Fibroblast of villous mesenchyme (primary cell): ENCODE measurements around the gene MT1F. TPM values are rescaled to one million over a fixed set of nuclear protein-coding genes. Genes with fewer than 3 reads are reported as not detected.

Experiments used
- DNase-seq: peaks from one replicate; pipeline ENCODE4 v3.0.0-alpha.2; 2010; ENCODE audit warnings: low read depth
- H3K4me3 ChIP-seq: 2 replicates; pipeline ENCODE4 v1.5.1; 2011; ENCODE audit warnings: low read depth, mild to moderate bottlenecking, low read length
- total RNA-seq: library from RNA; depleted of rRNA; stranded (reverse); fragments of >200 nt; gene quantifications from 2 replicates; pipeline ENCODE4 v1.2.3, GENCODE V29; 2012
- TF ChIP-seq, protein P1 (sequence below): IDR thresholded peaks from 2 replicates; pipeline ENCODE4 v1.5.1; 2012; ENCODE audit warnings: low read depth, mild to moderate bottlenecking, low read length; ENCODE audit not compliant: insufficient read depth

Gene MT1F
- total RNA-seq, 1 donor = not detected

DNA sequence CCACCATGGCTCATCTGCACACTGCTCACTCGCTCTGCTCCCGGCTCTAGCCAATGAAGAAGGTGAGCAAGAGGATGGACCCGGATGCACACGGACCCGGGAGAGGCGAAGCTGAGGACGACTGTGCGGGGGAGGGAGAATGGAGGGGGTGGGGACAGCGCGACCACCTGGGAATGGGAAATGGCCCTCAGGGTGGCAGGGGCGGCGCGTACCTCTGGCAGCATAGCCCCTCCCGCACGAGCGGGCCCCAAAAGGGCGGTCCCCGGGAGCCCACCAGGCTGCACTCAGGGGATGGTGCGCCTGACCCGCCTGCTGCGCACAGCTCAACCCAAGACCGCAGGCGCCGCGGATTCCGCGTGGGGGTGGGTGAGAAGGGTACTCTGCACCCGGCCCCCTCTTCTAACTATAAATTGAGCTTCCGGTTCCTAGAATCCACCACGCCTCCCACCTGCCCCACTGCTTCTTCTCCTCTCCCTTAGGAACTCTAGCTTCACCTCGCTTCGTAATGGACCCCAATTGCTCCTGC lies 18.0 kb downstream of the MT1F start:
- H3K4me3 ChIP-seq = peak overlapping the region; percentile 23
- no peak for DNase-seq
- TF ChIP-seq, protein P1, sequence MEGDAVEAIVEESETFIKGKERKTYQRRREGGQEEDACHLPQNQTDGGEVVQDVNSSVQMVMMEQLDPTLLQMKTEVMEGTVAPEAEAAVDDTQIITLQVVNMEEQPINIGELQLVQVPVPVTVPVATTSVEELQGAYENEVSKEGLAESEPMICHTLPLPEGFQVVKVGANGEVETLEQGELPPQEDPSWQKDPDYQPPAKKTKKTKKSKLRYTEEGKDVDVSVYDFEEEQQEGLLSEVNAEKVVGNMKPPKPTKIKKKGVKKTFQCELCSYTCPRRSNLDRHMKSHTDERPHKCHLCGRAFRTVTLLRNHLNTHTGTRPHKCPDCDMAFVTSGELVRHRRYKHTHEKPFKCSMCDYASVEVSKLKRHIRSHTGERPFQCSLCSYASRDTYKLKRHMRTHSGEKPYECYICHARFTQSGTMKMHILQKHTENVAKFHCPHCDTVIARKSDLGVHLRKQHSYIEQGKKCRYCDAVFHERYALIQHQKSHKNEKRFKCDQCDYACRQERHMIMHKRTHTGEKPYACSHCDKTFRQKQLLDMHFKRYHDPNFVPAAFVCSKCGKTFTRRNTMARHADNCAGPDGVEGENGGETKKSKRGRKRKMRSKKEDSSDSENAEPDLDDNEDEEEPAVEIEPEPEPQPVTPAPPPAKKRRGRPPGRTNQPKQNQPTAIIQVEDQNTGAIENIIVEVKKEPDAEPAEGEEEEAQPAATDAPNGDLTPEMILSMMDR = no peak

DNA sequence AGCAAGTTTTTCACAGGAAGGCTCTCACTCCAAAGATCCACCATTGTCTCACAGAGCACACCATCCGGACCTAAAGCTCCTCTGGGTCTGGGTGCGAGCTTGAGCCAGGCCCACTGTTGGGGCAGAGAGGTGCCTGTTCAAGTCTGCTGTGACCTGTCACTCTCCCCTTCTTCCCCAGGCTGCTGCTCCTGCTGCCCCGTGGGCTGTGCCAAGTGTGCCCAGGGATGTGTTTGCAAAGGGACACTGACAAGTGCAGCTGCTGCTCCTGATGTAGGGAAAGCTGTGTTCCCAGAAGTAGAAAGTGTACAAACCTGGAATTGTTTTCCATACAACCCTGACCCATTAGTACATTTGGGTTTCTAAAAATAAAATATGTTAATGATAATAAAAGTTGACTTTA lies 19.7 kb downstream of the MT1F start:
- DNase-seq = no peak
- TF ChIP-seq, protein P1 = no peak
- H3K4me3 ChIP-seq = no peak overlapping the region

DNA sequence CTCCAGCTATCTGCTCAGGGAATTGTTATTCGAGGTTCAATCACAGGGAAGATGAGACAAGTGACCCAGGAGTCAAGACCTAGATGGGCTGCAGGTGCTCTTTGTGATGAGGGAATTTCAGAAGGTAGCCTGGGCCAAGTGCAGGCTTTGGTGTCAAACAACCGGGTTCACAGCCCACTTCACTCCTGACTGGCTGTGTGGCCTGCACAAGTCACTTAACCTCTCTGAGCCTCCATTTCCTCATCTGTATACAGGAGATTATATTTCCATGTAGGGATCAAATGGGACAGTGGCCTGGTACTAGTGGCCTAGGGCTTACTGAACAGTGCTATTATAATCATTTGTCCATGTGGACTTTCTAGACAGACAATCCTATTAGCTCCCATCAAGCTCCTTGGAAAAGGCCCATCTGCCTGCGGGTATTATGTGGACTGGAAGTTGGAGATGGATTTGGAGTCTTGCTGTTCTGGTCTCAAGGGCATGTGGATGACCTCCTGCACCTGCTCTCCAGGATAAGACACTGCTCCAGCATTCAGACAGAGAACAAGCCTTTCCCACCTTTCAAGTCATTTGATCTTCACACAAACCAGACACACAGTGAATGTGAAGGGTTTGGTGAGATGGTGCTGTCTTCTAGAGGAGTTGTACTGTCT lies 21.4 kb downstream of the MT1F start:
- no peak for DNase-seq
- H3K4me3 ChIP-seq = no peak overlapping the region
- TF ChIP-seq, protein P1 = no peak

DNA sequence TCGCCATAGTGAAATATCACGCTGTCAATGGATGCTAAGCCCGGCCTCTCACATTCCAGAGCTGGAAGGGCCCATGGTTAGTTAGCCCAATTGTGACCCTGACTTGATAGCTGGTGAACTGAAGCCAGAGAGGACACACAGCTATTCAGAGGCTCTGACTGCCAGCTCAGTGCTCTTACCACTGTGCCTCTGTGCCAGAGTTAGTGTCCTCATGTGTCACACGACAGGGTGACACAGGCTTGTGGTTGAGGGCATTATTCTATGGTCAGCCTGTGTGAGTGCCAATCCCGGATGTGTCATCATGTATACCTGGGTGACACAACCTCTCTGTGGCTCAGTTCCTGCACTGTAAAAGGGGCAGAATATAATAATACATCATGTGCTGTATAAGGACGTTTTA lies 22.1 kb downstream of the MT1F start:
- TF ChIP-seq, protein P1 = no peak
- no peak for DNase-seq
- no peak overlapping the region for H3K4me3 ChIP-seq

DNA sequence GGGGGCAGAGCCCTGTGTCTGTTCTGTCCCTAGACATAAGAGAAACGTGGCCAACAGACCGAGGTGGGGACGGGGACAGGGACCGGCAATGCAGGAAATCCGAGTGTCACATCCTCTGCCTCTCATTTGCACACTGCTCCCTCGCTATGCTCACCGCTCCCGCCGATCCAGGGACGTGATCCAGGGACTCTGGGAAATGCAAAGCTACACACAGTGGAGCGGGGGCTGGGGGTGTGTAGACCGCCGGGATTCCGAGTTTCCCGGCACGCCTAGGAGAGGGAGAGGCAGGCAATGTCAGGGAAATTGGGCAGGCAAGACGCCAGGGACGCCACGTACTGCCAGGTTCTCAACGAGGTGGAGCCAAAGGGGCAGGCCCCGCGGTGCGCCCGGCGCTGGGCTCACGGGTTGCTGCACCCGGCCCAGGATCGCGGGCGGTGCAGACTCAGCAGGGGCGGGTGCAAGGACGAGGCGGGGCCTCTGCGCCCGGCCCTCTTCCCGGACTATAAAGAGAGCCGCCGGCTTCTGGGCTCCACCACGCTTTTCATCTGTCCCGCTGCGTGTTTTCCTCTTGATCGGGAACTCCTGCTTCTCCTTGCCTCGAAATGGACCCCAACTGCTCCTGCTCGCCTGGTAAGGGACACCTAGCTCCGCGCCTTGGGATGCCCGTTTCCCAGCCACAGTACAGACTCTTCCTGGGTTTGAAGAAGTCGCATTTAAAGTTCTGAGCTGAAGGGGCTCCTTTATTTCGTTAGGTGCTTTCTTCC lies 24.4 kb downstream of the MT1F start, which contains the start of gene MT1X:
MT1X (plus strand) TSS at position 532 of the 764 bp plus-strand sequence; CDS start at position 603, 71 bp downstream.
- peak within 1 kb of the TSS; percentile 62 for H3K4me3 ChIP-seq
- peak; percentile 79 for DNase-seq
- TF ChIP-seq, protein P1 = no peak

DNA sequence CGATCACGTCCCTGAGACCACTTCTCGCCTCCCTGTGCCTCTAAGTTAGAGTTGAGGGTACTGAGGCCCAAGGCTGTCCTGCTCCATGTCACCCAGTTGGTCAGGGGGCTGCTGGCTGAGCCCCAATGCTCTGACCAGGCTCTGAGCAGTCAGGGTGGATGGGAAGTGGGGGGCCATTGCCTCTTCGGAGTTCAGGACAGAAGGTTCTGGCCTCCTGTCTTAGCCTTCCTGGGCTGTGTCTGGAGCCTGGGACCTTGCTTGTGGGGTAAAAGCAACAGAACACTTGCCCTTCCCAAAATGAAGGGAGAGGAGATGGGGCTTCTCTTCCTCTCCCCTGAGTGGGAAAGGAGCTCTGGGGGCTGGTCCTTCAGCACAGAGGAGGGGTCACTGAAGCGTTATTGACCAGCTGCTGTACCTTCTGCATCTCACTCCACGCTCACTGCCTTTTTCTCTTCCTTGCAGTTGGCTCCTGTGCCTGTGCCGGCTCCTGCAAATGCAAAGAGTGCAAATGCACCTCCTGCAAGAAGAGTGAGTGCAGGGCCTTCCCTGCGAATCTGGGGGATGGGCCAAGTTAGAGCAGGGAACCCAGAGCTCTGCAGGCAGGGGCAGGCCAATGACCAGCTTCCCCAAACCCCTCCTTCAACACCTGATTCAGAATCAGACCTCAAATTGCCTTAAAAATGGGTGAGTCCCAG lies 25.1 kb downstream of the MT1F start:
- TF ChIP-seq, protein P1 = no peak
- peak overlapping the region; percentile 62 for H3K4me3 ChIP-seq
- DNase-seq = no peak
